LNCaP clone FGC (cell line): ENCODE measurements around the gene MAEA.
A peak's percentile ranks its signal among the peaks of the same experiment; 100 is the strongest.

Experiments
- DNase-seq: peaks from one replicate; pipeline ENCODE4 v3.0.0-alpha.2; 2011; ENCODE audit warnings: low read depth
- H3K4me3 ChIP-seq: 2 replicates; pipeline ENCODE4 v1.5.1; 2011; ENCODE audit warnings: mild to moderate bottlenecking, low read depth, low read length, control low read depth
- TF ChIP-seq, protein P1 (sequence below): IDR thresholded peaks from 2 replicates; pipeline ENCODE4 v1.5.1; 2012; ENCODE audit warnings: mild to moderate bottlenecking; ENCODE audit not compliant: control insufficient read depth, insufficient read depth; ENCODE audit errors: extremely low read depth

The MAEA gene

DNA sequence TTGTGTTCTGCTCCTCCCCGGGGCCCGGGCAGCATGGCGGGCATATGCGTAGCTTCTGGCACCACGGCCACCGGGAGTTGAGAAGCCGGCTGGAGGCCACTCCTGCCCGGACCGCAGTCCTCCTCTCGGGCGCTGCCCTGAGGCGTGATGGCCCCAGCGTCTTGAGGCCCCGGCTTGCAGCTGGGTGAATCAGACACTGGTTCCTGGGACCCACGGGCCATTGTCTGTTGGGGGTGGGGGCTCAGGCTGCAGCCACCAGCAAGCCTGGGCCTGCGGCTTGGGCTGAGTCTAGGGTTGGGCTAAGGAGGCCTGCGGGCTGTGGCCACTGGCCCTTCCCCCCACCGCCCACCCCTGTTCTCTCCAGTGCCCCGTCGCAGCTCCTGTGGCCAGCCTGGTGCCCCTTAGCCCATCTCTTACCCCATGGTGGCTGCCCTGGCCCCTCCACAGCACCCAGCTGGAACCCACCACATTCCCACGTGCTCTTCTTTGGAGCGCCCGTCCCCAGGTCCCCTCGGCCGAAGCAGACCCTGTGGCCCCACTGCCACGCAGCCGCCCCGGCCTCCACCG, 50.6 kb downstream of the MAEA start:
- TF ChIP-seq, protein P1, sequence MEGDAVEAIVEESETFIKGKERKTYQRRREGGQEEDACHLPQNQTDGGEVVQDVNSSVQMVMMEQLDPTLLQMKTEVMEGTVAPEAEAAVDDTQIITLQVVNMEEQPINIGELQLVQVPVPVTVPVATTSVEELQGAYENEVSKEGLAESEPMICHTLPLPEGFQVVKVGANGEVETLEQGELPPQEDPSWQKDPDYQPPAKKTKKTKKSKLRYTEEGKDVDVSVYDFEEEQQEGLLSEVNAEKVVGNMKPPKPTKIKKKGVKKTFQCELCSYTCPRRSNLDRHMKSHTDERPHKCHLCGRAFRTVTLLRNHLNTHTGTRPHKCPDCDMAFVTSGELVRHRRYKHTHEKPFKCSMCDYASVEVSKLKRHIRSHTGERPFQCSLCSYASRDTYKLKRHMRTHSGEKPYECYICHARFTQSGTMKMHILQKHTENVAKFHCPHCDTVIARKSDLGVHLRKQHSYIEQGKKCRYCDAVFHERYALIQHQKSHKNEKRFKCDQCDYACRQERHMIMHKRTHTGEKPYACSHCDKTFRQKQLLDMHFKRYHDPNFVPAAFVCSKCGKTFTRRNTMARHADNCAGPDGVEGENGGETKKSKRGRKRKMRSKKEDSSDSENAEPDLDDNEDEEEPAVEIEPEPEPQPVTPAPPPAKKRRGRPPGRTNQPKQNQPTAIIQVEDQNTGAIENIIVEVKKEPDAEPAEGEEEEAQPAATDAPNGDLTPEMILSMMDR = no peak
- no peak overlapping the region for H3K4me3 ChIP-seq
- DNase-seq = no peak

DNA sequence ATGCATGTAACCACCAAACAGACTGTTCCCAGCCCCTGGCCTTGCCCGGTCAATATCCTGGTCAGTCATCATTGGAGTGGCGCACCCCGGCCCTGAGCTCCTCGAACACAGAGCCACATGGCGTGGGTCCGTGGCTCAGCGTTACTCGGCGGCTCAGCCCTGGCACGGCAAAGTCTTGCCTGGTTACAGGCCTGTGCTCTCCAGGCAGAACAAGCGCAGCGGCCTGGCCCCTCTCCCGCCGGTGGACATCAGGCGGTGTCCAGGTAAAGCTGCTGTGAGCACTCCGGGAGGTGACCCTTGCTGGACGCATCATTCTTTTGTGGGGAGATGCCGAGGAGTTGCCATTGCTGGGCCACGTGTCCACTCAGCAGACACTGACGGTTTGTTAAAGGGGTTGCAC, 51.2 kb downstream of the MAEA start:
- TF ChIP-seq, protein P1 = no peak

DNA sequence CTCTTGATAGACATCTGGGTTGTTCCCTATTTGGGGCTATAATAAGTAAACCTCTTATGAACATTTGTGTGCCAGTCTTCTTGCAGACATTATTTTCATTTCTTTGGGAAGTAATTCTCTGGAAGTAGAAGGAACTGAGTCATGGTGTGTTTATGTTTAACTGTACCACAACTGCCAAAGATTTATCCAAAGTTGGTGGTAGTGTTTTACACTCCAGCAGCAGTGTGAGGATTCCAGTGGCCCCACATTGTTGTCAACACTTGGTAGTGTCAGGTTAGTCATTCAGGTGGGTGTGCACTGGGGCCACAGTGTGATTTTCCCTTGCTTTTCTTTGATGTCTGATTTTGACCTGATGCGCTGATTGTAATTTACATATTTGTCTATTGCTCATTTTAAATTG, 52.3 kb downstream of the MAEA start:
- H3K4me3 ChIP-seq = no peak overlapping the region
- DNase-seq = no peak
- TF ChIP-seq, protein P1 = no peak

More for the DNA sequence above, 51.2 kb downstream of the MAEA start:
- DNase-seq = no peak
- no peak overlapping the region for H3K4me3 ChIP-seq

DNA sequence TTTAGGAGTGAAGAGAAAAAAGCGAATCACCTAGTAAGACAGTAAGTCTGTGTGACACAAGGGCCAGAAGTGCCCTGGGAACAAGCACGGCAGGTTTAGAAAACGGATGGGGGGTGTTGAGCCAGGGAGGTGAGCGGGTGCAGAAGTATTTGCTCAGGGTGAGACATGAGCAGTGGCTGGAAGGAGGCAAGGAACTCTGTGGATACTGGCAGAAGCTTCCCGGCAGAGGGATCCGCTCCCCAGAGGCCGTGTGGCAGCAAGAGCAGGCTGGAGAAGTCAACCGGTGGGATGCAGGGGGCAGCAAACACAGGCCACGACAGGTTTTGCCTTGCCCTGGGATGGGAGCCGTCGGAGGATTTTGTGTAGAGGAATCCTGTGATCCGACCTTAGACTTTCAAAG, 55.0 kb downstream of the MAEA start:
- no peak overlapping the region for H3K4me3 ChIP-seq
- TF ChIP-seq, protein P1 = no peak
- no peak for DNase-seq

DNA sequence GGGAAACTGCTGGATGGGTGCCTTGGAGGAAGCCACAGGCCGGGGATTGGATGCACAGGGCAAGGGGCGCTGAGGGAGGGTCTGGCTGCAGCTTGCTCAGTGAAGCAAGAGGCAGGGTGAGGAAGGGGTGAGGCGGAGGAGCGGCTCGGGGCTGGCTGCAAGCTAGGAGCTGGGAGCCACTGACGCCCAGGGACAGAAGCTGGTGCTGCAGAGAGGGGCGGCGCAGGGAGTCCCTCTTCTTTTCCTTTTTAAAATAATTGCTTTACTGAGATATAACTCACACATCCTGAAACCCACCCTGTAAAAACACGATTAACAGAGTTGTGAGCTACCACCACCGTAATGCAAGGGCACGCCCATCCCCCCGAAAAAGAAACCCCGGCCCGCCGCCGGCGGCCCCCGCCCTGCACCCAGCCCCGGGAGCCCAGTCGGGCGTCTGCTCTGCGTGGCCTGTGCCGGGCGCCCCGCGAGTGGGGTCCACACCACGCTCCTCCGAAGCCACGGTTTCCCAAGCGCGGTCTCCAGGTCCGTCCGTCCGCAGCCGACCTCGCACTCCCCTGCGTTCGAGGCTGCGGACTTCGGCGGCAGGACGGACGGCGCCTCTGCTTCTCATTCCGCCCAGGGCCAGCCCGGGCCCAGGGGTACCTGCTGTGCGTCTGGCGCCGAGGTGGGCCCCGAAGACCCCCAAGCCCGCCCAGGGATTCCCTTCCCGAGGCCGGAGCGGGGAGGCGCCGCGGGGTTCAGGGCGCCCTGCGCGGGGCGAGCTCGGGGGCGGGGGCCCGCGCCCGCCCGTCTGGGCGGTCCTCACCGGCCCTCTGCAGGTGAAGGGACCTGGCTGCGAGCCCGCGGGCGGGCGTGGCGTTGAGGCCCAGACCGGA, 56.5 kb downstream of the MAEA start:
- H3K4me3 ChIP-seq = peak overlapping the region; percentile 75
- TF ChIP-seq, protein P1 = no peak
- no peak for DNase-seq

DNA sequence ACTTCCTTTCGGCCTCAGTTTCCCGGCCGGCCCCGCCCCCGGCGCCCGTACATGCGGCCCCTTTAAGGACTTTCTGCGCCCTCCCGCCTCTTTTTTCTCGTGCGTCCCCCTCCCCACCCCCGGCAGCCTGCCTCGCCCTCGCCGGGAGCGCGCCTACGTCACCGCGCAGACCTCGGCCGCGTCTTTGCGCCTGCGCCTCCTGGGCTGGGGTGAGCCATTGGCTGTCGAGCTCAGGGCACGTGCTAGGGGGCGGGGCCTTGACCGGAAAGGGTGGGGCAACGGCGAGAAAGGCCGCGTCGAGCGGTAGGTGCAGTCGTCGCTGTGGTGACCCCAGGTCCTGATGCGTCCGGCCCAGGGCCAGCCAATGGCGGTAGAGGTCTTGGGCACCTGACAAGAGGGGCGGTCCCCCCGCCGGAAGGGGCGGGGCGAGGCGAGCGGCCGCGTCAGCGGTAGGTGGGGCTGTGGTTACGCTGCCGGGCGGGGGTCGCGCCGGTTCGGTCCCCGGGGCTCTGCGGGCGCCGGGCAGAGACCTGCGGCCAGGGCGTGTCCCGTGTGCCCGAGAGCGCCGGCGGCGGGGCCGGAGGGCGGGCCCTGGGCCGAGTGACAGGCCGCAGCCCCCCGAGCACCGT, 57.2 kb downstream of the MAEA start, which contains the start of gene UVSSA:
Gene UVSSA, plus strand, starts transcription at position 428 of the 629 bp plus-strand sequence. CDS start 884 bp downstream, outside the sequence.
- TF ChIP-seq, protein P1 = no peak
- H3K4me3 ChIP-seq = peak within 1 kb of the TSS; percentile 75
- DNase-seq = peak; percentile 98
